Measurements from ENCODE around the gene IL4I1. TPM values are rescaled to one million over a fixed set of nuclear protein-coding genes. Genes with fewer than 3 reads are reported as not detected.

The IL4I1 gene
- total RNA-seq, 1 donor from 2014 or later = 0.90 TPM

GRCh38 chr19:49857838-49858087 lies 38.9 kb downstream of the IL4I1 start:
- H3K27ac Mint-ChIP-seq (ENCODE audit: unreplicated experiment) = no peak overlapping the region
- H3K27me3 Mint-ChIP-seq (ENCODE audit: unreplicated experiment) = peaks cover 24% of the 10 kb centered on the region
- peaks cover 21% of the 10 kb centered on the region for H3K36me3 Mint-ChIP-seq (ENCODE audit: low read depth, unreplicated experiment)
- no peak for TF ChIP-seq CTCF (IDR thresholded peaks at IDR 0.05; ENCODE audit: unreplicated experiment)
- DNase-seq (ENCODE audit: low spot score) = no peak
- H3K4me1 Mint-ChIP-seq (ENCODE audit: unreplicated experiment) = peaks cover 5% of the 10 kb centered on the region
- no peaks in the 10 kb centered on the region for H3K9me3 Mint-ChIP-seq (ENCODE audit: unreplicated experiment)
- H3K4me3 Mint-ChIP-seq (ENCODE audit: unreplicated experiment) = no peak overlapping the region

- Mint-ChIP-seq H3K36me3 (ENCODE audit: low read depth, unreplicated experiment) (peaks cover 26% of the 10 kb centered on the region), H3K4me3 (ENCODE audit: unreplicated experiment) (no peak overlapping the region), H3K27me3 (ENCODE audit: unreplicated experiment) (peaks cover 29% of the 10 kb centered on the region), H3K9me3 (ENCODE audit: unreplicated experiment) (no peaks in the 10 kb centered on the region), H3K4me1 (ENCODE audit: unreplicated experiment) (peaks cover 10% of the 10 kb centered on the region), H3K27ac (ENCODE audit: unreplicated experiment) (no peak overlapping the region)
- DNase-seq (ENCODE audit: low spot score) = no peak
- no peak for TF ChIP-seq CTCF (IDR thresholded peaks at IDR 0.05; ENCODE audit: unreplicated experiment)
These were observed 39.4 kb downstream of the IL4I1 start for GRCh38 chr19:49857061-49857837.

GRCh38 chr19:49856574-49857021 lies 40.1 kb downstream of the IL4I1 start:
- TF ChIP-seq CTCF (IDR thresholded peaks at IDR 0.05; ENCODE audit: unreplicated experiment) = no peak
- Mint-ChIP-seq H3K27ac (ENCODE audit: unreplicated experiment) (peak overlapping the region; percentile 70), H3K9me3 (ENCODE audit: unreplicated experiment) (no peaks in the 10 kb centered on the region), H3K36me3 (ENCODE audit: low read depth, unreplicated experiment) (peaks cover 29% of the 10 kb centered on the region), H3K27me3 (ENCODE audit: unreplicated experiment) (peaks cover 31% of the 10 kb centered on the region), H3K4me3 (ENCODE audit: unreplicated experiment) (no peak overlapping the region), H3K4me1 (ENCODE audit: unreplicated experiment) (peaks cover 15% of the 10 kb centered on the region)
- no peak for DNase-seq (ENCODE audit: low spot score)

- Mint-ChIP-seq H3K36me3 (ENCODE audit: low read depth, unreplicated experiment) (peaks cover 29% of the 10 kb centered on the region), H3K27me3 (ENCODE audit: unreplicated experiment) (peaks cover 29% of the 10 kb centered on the region), H3K4me3 (ENCODE audit: unreplicated experiment) (peak overlapping the region; percentile 69), H3K4me1 (ENCODE audit: unreplicated experiment) (peaks cover 15% of the 10 kb centered on the region), H3K9me3 (ENCODE audit: unreplicated experiment) (no peaks in the 10 kb centered on the region), H3K27ac (ENCODE audit: unreplicated experiment) (peak overlapping the region; percentile 70)
- DNase-seq (ENCODE audit: low spot score) = no peak
- TF ChIP-seq CTCF (IDR thresholded peaks at IDR 0.05; ENCODE audit: unreplicated experiment) = no peak
These were observed 40.8 kb downstream of the IL4I1 start for GRCh38 chr19:49855676-49856573.

GRCh38 chr19:49855277-49855675 lies 41.4 kb downstream of the IL4I1 start:
- Mint-ChIP-seq H3K4me3 (ENCODE audit: unreplicated experiment) (peak overlapping the region; percentile 69), H3K27ac (ENCODE audit: unreplicated experiment) (no peak overlapping the region), H3K36me3 (ENCODE audit: low read depth, unreplicated experiment) (peaks cover 30% of the 10 kb centered on the region), H3K4me1 (ENCODE audit: unreplicated experiment) (peaks cover 16% of the 10 kb centered on the region), H3K27me3 (ENCODE audit: unreplicated experiment) (peaks cover 33% of the 10 kb centered on the region), H3K9me3 (ENCODE audit: unreplicated experiment) (no peaks in the 10 kb centered on the region)
- DNase-seq (ENCODE audit: low spot score) = no peak
- no peak for TF ChIP-seq CTCF (IDR thresholded peaks at IDR 0.05; ENCODE audit: unreplicated experiment)

Measured in endothelial cell (in vitro differentiated cells).